HepG2 (cell line): ENCODE data around the gene ROMO1. TPM values are rescaled to one million over a fixed set of nuclear protein-coding genes. Genes with fewer than 3 reads are reported as not detected.
A peak's percentile ranks its signal among the peaks of the same experiment; 100 is the strongest.

ENCODE experiments used
- CBX1 ChIP-seq: IDR thresholded peaks from one replicate; pipeline ENCODE4 v1.6.1; 2016; ENCODE audit warnings: antibody characterized with exemption, low read depth
- DPF2 ChIP-seq: sonication (generic); formaldehyde crosslinking; IDR thresholded peaks from 2 replicates; pipeline ENCODE4 v1.4.0; 2020; ENCODE audit warnings: mild to moderate bottlenecking, low read depth, missing genetic modification reagents, borderline replicate concordance
- FOXA1 ChIP-seq, 2 experiments: fragments of 450-650 bp in 1 of 2; sonication (generic) in 1 of 2; formaldehyde crosslinking in 1 of 2; IDR thresholded peaks; 2 replicates each; pipeline versions ENCODE4 v1.4.0 to v1.6.1; 2016 to 2020; ENCODE audit warnings: missing genetic modification reagents in 1 of 2
- FOXM1 ChIP-seq: sonication (generic); formaldehyde crosslinking; IDR thresholded peaks from 2 replicates; pipeline ENCODE4 v1.5.0; 2020; ENCODE audit warnings: missing genetic modification reagents
- KAT7 ChIP-seq: IDR thresholded peaks from 2 replicates; pipeline ENCODE4 v1.6.1; 2018; ENCODE audit warnings: borderline replicate concordance, missing compliant biosample characterization
- MED1 ChIP-seq: sonication (generic); formaldehyde crosslinking; IDR thresholded peaks from 2 replicates; pipeline ENCODE4 v1.4.0; 2020; ENCODE audit warnings: missing genetic modification reagents
- MLLT10 ChIP-seq: sonication (generic); formaldehyde crosslinking; IDR thresholded peaks from 2 replicates; pipeline ENCODE4 v1.4.0; 2020; ENCODE audit warnings: missing genetic modification reagents
- NR2F2 ChIP-seq: IDR thresholded peaks from 2 replicates; pipeline ENCODE4 v1.6.1; 2012; ENCODE audit warnings: low read depth, inconsistent platforms, borderline replicate concordance
- RBAK ChIP-seq: sonication (generic); formaldehyde crosslinking; IDR thresholded peaks from 2 replicates; pipeline ENCODE4 v1.5.1; 2020; ENCODE audit warnings: mild to moderate bottlenecking, missing genetic modification reagents
- STAG1 ChIP-seq: sonication (generic); formaldehyde crosslinking; IDR thresholded peaks from 2 replicates; pipeline ENCODE4 v1.4.0; 2020; ENCODE audit warnings: missing genetic modification reagents
- ZNF614 ChIP-seq: IDR thresholded peaks from 2 replicates; pipeline ENCODE4 v1.6.1; 2018; ENCODE audit warnings: missing biosample characterization, missing genetic modification reagents, inconsistent platforms, borderline replicate concordance
- ZNF780A ChIP-seq: sonication (generic); formaldehyde crosslinking; IDR thresholded peaks from 2 replicates; pipeline ENCODE4 v1.8.0; 2022; ENCODE audit warnings: mild to moderate bottlenecking, missing genetic modification reagents, moderate library complexity
- ZNF792 ChIP-seq: IDR thresholded peaks from 2 replicates; pipeline ENCODE4 v1.6.1; 2016
- polyA plus RNA-seq, 8 experiments: library from polyadenylated mRNA; depleted of rRNA in 3 of 8; stranded (reverse) in 7 of 8; unstranded in 1 of 8; fragments of >200 nt; fragmentation: Illumina TruSeq in 4 of 8; extraction: Trizol in 4 of 8; gene quantifications; 2 replicates each; pipeline versions ENCODE4 v1.2.1 to v1.2.3, GENCODE V29; 2011 to 2016; ENCODE audit warnings: low read depth in 4 of 8, missing spikeins in 1 of 8, mixed read lengths in 1 of 8; ENCODE audit not compliant: insufficient read depth in 1 of 8
- total RNA-seq, 5 experiments: library from RNA; depleted of rRNA; stranded (reverse); fragments of >200 nt; fragmentation: Illumina TruSeq; extraction: Trizol; gene quantifications; 2 replicates each; pipeline ENCODE4 v1.2.3, GENCODE V29; 2016; ENCODE audit warnings: low read depth in 1 of 5
- TF ChIP-seq, protein P1 (sequence below): IDR thresholded peaks from 2 replicates; pipeline ENCODE4 v1.6.1; 2016; ENCODE audit warnings: low read depth, missing genetic modification reagents, missing compliant biosample characterization
- TF ChIP-seq, protein P2 (sequence below): sonication (generic); formaldehyde crosslinking; IDR thresholded peaks from 2 replicates; pipeline ENCODE4 v1.8.0; 2022; ENCODE audit warnings: mild to moderate bottlenecking, missing genetic modification reagents, moderate library complexity
- TF ChIP-seq, protein P3 (sequence below): sonication (generic); formaldehyde crosslinking; conservative IDR thresholded peaks from 2 replicates; pipeline ENCODE4 v1.8.0; 2022; ENCODE audit warnings: low read depth, missing genetic modification reagents
- TF ChIP-seq, protein P4 (sequence below): sonication (generic); formaldehyde crosslinking; IDR thresholded peaks from 2 replicates; pipeline ENCODE4 v1.5.1; 2020; ENCODE audit warnings: missing genetic modification reagents, mild to moderate bottlenecking, borderline replicate concordance
- TF ChIP-seq, protein P5 (sequence below): fragments of 450-650 bp; IDR thresholded peaks from 2 replicates; pipeline ENCODE4 v1.6.1; 2016

The ROMO1 gene
- total and polyA plus RNA-seq, 2 of the 13 experiments (the other 11 are each of a cell fraction or from before 2014, with no cell fraction given) = 636 to 755 TPM

DNA sequence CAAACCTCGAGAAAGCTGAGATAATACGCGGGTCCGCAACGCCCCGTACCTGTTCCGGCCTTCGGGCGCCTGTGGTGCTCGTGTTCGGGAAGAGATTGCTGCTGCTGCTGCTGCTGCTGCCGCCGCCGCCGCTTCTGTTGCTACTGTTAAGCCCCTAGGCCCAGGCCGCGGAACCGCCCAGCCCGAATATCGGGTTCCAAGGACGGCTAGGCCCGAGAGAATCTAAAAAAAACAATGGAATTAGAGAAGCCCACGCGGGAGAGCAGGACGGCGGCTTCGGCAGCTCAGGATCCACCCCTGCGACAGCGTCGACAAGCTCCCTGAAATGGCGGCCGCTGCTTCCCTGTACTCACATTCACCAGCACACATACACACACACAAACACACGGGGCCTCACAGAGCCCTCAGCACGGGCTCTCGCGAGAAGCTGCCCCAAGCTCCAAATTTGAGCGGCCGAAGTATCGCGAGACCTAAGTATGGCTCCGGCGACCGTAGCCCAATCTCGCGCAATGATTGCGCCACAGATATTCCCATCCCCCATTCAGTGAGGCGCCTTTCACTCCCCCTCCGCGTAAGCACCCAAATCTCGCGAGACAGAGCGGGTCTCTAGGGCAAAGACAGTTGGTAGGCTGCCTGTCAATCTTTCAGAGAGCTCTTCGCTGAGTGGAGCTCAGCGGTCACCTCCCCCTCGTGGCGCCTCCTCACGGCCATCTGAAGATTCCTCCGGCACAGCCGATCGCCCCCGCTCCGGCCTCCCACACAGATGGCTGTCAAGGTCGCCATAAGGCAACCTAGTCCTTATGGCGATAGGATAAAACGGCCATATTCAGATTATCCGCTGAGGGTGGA, 42.9 kb downstream of the ROMO1 start, which contains the start of gene RBM39 (continued):
- TF ChIP-seq FOXM1 (CRISPR knock-in tag) (peak; percentile 82; the same call in 1 of the 2 replicates), ZNF614 (peak; percentile 99; the same call in 1 of the 2 replicates), STAG1 (CRISPR knock-in tag) (peak; percentile 29; the same call in 1 of the 2 replicates), ZNF780A (CRISPR knock-in tag) (0 out of 2 replicates have a peak, but pooled peaks have one; percentile 96), RBAK (CRISPR knock-in tag) (peak; percentile 49; the same call in 1 of the 2 replicates), ZNF792 (CRISPR knock-in tag) (peak; percentile 98), MLLT10 (peak; percentile 92; the same call in 1 of the 2 replicates), NR2F2 (peak; percentile 22; the same call in 1 of the 2 replicates), FOXA1 (IDR thresholded peaks at IDR 0.05) (no peak), FOXA1 (CRISPR knock-in tag; IDR thresholded peaks at IDR 0.05) (peak; percentile 85), CBX1 (no peak), DPF2 (CRISPR knock-in tag) (peak; percentile 43; the same call in 1 of the 2 replicates), KAT7 (CRISPR knock-in tag) (peak; percentile 99), MED1 (CRISPR knock-in tag) (peak; percentile 97)
- TF ChIP-seq, protein P1, sequence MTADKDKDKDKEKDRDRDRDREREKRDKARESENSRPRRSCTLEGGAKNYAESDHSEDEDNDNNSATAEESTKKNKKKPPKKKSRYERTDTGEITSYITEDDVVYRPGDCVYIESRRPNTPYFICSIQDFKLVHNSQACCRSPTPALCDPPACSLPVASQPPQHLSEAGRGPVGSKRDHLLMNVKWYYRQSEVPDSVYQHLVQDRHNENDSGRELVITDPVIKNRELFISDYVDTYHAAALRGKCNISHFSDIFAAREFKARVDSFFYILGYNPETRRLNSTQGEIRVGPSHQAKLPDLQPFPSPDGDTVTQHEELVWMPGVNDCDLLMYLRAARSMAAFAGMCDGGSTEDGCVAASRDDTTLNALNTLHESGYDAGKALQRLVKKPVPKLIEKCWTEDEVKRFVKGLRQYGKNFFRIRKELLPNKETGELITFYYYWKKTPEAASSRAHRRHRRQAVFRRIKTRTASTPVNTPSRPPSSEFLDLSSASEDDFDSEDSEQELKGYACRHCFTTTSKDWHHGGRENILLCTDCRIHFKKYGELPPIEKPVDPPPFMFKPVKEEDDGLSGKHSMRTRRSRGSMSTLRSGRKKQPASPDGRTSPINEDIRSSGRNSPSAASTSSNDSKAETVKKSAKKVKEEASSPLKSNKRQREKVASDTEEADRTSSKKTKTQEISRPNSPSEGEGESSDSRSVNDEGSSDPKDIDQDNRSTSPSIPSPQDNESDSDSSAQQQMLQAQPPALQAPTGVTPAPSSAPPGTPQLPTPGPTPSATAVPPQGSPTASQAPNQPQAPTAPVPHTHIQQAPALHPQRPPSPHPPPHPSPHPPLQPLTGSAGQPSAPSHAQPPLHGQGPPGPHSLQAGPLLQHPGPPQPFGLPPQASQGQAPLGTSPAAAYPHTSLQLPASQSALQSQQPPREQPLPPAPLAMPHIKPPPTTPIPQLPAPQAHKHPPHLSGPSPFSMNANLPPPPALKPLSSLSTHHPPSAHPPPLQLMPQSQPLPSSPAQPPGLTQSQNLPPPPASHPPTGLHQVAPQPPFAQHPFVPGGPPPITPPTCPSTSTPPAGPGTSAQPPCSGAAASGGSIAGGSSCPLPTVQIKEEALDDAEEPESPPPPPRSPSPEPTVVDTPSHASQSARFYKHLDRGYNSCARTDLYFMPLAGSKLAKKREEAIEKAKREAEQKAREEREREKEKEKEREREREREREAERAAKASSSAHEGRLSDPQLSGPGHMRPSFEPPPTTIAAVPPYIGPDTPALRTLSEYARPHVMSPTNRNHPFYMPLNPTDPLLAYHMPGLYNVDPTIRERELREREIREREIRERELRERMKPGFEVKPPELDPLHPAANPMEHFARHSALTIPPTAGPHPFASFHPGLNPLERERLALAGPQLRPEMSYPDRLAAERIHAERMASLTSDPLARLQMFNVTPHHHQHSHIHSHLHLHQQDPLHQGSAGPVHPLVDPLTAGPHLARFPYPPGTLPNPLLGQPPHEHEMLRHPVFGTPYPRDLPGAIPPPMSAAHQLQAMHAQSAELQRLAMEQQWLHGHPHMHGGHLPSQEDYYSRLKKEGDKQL = peak; percentile 77
- TF ChIP-seq, protein P2, sequence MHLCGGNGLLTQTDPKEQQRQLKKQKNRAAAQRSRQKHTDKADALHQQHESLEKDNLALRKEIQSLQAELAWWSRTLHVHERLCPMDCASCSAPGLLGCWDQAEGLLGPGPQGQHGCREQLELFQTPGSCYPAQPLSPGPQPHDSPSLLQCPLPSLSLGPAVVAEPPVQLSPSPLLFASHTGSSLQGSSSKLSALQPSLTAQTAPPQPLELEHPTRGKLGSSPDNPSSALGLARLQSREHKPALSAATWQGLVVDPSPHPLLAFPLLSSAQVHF (CRISPR knock-in tag) = peak; percentile 75; the same call in 1 of the 2 replicates
- TF ChIP-seq, protein P3, sequence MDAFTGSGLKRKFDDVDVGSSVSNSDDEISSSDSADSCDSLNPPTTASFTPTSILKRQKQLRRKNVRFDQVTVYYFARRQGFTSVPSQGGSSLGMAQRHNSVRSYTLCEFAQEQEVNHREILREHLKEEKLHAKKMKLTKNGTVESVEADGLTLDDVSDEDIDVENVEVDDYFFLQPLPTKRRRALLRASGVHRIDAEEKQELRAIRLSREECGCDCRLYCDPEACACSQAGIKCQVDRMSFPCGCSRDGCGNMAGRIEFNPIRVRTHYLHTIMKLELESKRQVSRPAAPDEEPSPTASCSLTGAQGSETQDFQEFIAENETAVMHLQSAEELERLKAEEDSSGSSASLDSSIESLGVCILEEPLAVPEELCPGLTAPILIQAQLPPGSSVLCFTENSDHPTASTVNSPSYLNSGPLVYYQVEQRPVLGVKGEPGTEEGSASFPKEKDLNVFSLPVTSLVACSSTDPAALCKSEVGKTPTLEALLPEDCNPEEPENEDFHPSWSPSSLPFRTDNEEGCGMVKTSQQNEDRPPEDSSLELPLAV (CRISPR knock-in tag) = no peak
- TF ChIP-seq, protein P4, sequence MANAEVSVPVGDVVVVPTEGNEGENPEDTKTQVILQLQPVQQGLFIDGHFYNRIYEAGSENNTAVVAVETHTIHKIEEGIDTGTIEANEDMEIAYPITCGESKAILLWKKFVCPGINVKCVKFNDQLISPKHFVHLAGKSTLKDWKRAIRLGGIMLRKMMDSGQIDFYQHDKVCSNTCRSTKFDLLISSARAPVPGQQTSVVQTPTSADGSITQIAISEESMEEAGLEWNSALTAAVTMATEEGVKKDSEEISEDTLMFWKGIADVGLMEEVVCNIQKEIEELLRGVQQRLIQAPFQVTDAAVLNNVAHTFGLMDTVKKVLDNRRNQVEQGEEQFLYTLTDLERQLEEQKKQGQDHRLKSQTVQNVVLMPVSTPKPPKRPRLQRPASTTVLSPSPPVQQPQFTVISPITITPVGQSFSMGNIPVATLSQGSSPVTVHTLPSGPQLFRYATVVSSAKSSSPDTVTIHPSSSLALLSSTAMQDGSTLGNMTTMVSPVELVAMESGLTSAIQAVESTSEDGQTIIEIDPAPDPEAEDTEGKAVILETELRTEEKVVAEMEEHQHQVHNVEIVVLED (CRISPR knock-in tag) = peak; percentile 95
- TF ChIP-seq, protein P5, sequence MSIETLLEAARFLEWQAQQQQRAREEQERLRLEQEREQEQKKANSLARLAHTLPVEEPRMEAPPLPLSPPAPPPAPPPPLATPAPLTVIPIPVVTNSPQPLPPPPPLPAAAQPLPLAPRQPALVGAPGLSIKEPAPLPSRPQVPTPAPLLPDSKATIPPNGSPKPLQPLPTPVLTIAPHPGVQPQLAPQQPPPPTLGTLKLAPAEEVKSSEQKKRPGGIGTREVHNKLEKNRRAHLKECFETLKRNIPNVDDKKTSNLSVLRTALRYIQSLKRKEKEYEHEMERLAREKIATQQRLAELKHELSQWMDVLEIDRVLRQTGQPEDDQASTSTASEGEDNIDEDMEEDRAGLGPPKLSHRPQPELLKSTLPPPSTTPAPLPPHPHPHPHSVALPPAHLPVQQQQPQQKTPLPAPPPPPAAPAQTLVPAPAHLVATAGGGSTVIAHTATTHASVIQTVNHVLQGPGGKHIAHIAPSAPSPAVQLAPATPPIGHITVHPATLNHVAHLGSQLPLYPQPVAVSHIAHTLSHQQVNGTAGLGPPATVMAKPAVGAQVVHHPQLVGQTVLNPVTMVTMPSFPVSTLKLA = peak; percentile 77
